ENCODE measurements around the gene FAM237B. TPM values are rescaled to one million over a fixed set of nuclear protein-coding genes. Genes with fewer than 3 reads are reported as not detected.
A peak's percentile ranks its signal among the peaks of the same experiment; 100 is the strongest.

The FAM237B gene
- total and polyA plus RNA-seq, 2 of the 8 experiments (the other 6 are each of a cell fraction or from before 2014, with no cell fraction given), result not detected

GRCh38 chr7:90346336-90347125, 25.4 kb upstream of the FAM237B start, which contains the start of gene GTPBP10 (continued):
- TF ChIP-seq KDM5A (IDR thresholded peaks at IDR 0.05; ENCODE audit: low read length), result peak; percentile 86
- no peak for TF ChIP-seq TEAD4 (IDR thresholded peaks at IDR 0.05; ENCODE audit: low read depth, low read length)
- TF ChIP-seq RAD21 (IDR thresholded peaks at IDR 0.05 in 1 of 2, conservative IDR thresholded peaks at IDR 0.05 in 1 of 2; ENCODE audit: low read depth in 2 of 2, low read length in 2 of 2), result no peak; a peak in 1 of 4 replicates
- peak; percentile 77; the same call in 1 of the 2 replicates for TF ChIP-seq YY1 (IDR thresholded peaks at IDR 0.05; ENCODE audit: low read depth, low read length)
- TF ChIP-seq TAF1 (IDR thresholded peaks at IDR 0.05; ENCODE audit: low read depth, low read length), result peak; percentile 92
- TF ChIP-seq HDAC6 (IDR thresholded peaks at IDR 0.05; ENCODE audit: low read depth, low read length), result no peak
- no peak for TF ChIP-seq SIX5 (IDR thresholded peaks at IDR 0.05; ENCODE audit: low read depth, low read length)
- TF ChIP-seq CREB1 (IDR thresholded peaks at IDR 0.05), result peak; percentile 99
- no peak for TF ChIP-seq SIRT6 (IDR thresholded peaks at IDR 0.05; ENCODE audit: low read length)
- TF ChIP-seq ASH2L (IDR thresholded peaks at IDR 0.05; ENCODE audit: low read length), result peak; percentile 87
- TF ChIP-seq POU5F1 (IDR thresholded peaks at IDR 0.05; ENCODE audit: low read depth, low read length), result no peak
- TF ChIP-seq ATF3 (IDR thresholded peaks at IDR 0.05; ENCODE audit: insufficient read depth, low read depth, low read length), result peak; percentile 94
- no peak for TF ChIP-seq FOSL1 (IDR thresholded peaks at IDR 0.05; ENCODE audit: insufficient read depth, low read depth, low read length)
- TF ChIP-seq GABPA (IDR thresholded peaks at IDR 0.05; ENCODE audit: borderline replicate concordance, insufficient read depth, low read length), result no peak
- TF ChIP-seq GTF2F1 (IDR thresholded peaks at IDR 0.05; ENCODE audit: borderline replicate concordance, low read depth, low read length), result no peak
- TF ChIP-seq CEBPB (IDR thresholded peaks at IDR 0.05; ENCODE audit: low read depth, low read length), result peak; percentile 30; the same call in 1 of the 2 replicates
- TF ChIP-seq SRF (IDR thresholded peaks at IDR 0.05; ENCODE audit: low read depth, low read length), result peak; percentile 80
- TF ChIP-seq EGR1 (IDR thresholded peaks at IDR 0.05; ENCODE audit: borderline replicate concordance, low read depth, low read length), result peak; percentile 93
- no peak for TF ChIP-seq TAF7 (optimal IDR thresholded peaks at IDR 0.05; ENCODE audit: borderline replicate concordance, low read depth, low read length)
- no peak for TF ChIP-seq CBX8 (IDR thresholded peaks at IDR 0.05; ENCODE audit: borderline replicate concordance, low read depth, low read length)
- no peak for TF ChIP-seq RFX5 (IDR thresholded peaks at IDR 0.05; ENCODE audit: borderline replicate concordance, low read depth, low read length)
- peak; percentile 89; the same call in 1 of the 2 replicates for TF ChIP-seq RBBP5 (IDR thresholded peaks at IDR 0.05; ENCODE audit: borderline replicate concordance, low read depth, low read length)
- TF ChIP-seq CHD2 (IDR thresholded peaks at IDR 0.05; ENCODE audit: low read length), result no peak
- TF ChIP-seq E2F6 (IDR thresholded peaks at IDR 0.05), result no peak
